Measurements from ENCODE around the gene IL10RA. TPM values are rescaled to one million over a fixed set of nuclear protein-coding genes. Genes with fewer than 3 reads are reported as not detected.

The IL10RA gene
- polyA plus RNA-seq, 3 donors, result 152 to 413 (median 226) TPM

DNA sequence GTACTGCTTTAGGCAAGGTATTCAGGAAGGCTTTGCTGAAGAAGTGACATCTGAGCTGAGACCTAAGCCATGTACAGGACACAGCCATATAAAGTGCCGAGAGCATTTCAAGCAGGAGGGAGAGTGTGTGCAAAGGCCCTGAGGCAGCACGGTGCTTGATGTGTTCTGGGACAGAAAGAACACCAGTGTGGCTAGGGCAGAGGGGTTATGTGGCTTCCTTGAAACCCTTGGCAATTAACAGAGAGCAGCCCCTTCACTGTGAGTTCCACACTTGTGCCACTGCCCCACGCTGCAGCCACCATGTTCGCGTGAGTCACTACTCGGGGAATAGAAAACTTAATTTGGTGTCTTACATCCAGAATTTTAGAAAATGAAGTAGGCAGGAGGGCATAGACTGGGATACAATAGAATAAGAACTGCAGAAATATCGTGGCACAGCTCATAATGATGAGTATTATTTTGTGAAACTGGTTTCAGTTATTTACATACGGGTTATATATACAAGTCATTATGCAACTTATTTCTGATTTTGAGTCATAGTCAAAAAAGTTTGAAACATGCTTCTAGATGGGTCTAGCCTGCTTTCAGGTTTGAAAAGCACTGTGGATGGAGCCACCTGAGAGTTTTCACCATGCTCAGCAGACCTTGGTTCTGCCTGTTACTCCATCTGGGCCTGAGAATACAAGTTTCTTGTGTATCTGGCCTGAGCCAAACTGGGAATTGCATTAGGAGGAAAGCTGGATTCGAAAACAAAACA is 11.8 kb downstream of the IL10RA start:
- Mint-ChIP-seq H3K27ac (peak overlapping the region; percentile 9 to 96 (median 88)), H3K36me3 (peaks cover 79 to 83% of the 10 kb centered on the region in 2 donors), H3K4me1 (peaks cover 86% of the 10 kb centered on the region), H3K4me3 (no peak overlapping the region), H3K9me3 (peaks cover 0 to 6% (median 0%) of the 10 kb centered on the region in 7 donors), H3K27me3 (ENCODE audit: low read depth in 3 of 3) (peaks cover 0 to 2% (median 0%) of the 10 kb centered on the region in 3 donors)
- H4K20me1 ChIP-seq (ENCODE audit: insufficient read depth, low read length), result peaks cover 95% of the 10 kb centered on the region
- peaks cover 85 to 100% of the 10 kb centered on the region in 2 donors for H3K4me1 ChIP-seq (ENCODE audit: control insufficient read depth in 1 of 2, insufficient read depth in 2 of 2, low read length in 2 of 2)
- TF ChIP-seq, protein P1, sequence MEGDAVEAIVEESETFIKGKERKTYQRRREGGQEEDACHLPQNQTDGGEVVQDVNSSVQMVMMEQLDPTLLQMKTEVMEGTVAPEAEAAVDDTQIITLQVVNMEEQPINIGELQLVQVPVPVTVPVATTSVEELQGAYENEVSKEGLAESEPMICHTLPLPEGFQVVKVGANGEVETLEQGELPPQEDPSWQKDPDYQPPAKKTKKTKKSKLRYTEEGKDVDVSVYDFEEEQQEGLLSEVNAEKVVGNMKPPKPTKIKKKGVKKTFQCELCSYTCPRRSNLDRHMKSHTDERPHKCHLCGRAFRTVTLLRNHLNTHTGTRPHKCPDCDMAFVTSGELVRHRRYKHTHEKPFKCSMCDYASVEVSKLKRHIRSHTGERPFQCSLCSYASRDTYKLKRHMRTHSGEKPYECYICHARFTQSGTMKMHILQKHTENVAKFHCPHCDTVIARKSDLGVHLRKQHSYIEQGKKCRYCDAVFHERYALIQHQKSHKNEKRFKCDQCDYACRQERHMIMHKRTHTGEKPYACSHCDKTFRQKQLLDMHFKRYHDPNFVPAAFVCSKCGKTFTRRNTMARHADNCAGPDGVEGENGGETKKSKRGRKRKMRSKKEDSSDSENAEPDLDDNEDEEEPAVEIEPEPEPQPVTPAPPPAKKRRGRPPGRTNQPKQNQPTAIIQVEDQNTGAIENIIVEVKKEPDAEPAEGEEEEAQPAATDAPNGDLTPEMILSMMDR (IDR thresholded peaks at IDR 0.05), result no peak
- 98% methylated on average over 5 of the region's 9 CpGs for WGBS (ENCODE audit: insufficient coverage)
- no peaks in the 10 kb centered on the region for H3K9me3 ChIP-seq (replicated peaks in 1 of 2; ENCODE audit: control insufficient read depth in 1 of 2, insufficient read depth in 1 of 2, low read length in 2 of 2)
- peak overlapping the region; percentile 76 to 95 for H3K27ac ChIP-seq (ENCODE audit: low read depth in 1 of 2, low read length in 2 of 2)
- no peak overlapping the region for H2AFZ ChIP-seq (ENCODE audit: insufficient read depth, low read depth, low read length, poor library complexity, severe bottlenecking)
- H3K4me2 ChIP-seq (replicated peaks; ENCODE audit: extremely low read depth, low read length, poor library complexity, severe bottlenecking), result no peak overlapping the region
- peaks cover 82 to 86% of the 10 kb centered on the region in 2 donors for H3K36me3 ChIP-seq (replicated peaks in 1 of 2; ENCODE audit: control insufficient read depth in 1 of 2, insufficient read depth in 2 of 2, low read length in 2 of 2)
- peaks cover 76% of the 10 kb centered on the region for H3K79me2 ChIP-seq (ENCODE audit: insufficient read depth, low read length)
- no peak overlapping the region for H3K9ac ChIP-seq (ENCODE audit: insufficient read depth, low read length, poor library complexity, severe bottlenecking)
- H3K4me3 ChIP-seq (replicated peaks in 1 of 3; ENCODE audit: low read depth in 2 of 3, low read length in 3 of 3), result no peak overlapping the region
- no peak for DNase-seq
- intact Hi-C loops (cut with micrococcal nuclease), result loop anchor here in 1 of 2 donors (10.0 kb wide), 1 partner anchor 57 kb away; no protein-coding TSS in a partner anchor
- H3K27me3 ChIP-seq (ENCODE audit: control insufficient read depth in 2 of 2, insufficient read depth in 2 of 2, low read length in 2 of 2), result no peaks in the 10 kb centered on the region

DNA sequence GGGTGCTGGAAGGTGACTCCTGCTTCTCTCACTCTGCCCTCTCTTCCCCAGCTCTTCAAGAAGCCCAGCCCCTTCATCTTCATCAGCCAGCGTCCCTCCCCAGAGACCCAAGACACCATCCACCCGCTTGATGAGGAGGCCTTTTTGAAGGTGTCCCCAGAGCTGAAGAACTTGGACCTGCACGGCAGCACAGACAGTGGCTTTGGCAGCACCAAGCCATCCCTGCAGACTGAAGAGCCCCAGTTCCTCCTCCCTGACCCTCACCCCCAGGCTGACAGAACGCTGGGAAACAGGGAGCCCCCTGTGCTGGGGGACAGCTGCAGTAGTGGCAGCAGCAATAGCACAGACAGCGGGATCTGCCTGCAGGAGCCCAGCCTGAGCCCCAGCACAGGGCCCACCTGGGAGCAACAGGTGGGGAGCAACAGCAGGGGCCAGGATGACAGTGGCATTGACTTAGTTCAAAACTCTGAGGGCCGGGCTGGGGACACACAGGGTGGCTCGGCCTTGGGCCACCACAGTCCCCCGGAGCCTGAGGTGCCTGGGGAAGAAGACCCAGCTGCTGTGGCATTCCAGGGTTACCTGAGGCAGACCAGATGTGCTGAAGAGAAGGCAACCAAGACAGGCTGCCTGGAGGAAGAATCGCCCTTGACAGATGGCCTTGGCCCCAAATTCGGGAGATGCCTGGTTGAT is 12.6 kb downstream of the IL10RA start:
- Histone ChIP-seq H3K4me1 (ENCODE audit: control insufficient read depth in 1 of 2, insufficient read depth in 2 of 2, low read length in 2 of 2) (peaks cover 85 to 100% of the 10 kb centered on the region in 2 donors), H3K79me2 (ENCODE audit: insufficient read depth, low read length) (peaks cover 68% of the 10 kb centered on the region), H3K27ac (ENCODE audit: low read depth in 1 of 2, low read length in 2 of 2) (peak overlapping the region; percentile 76 to 95), H3K4me2 (replicated peaks; ENCODE audit: extremely low read depth, low read length, poor library complexity, severe bottlenecking) (peak overlapping the region; percentile 11), H3K4me3 (replicated peaks in 1 of 3; ENCODE audit: low read depth in 2 of 3, low read length in 3 of 3) (peak overlapping the region in 1 of 3 experiments; percentile 41), H2AFZ (ENCODE audit: insufficient read depth, low read depth, low read length, poor library complexity, severe bottlenecking) (no peak overlapping the region), H3K27me3 (ENCODE audit: control insufficient read depth in 2 of 2, insufficient read depth in 2 of 2, low read length in 2 of 2) (no peaks in the 10 kb centered on the region), H3K9me3 (replicated peaks in 1 of 2; ENCODE audit: control insufficient read depth in 1 of 2, insufficient read depth in 1 of 2, low read length in 2 of 2) (peaks cover 0 to 1% of the 10 kb centered on the region in 2 donors), H3K36me3 (replicated peaks in 1 of 2; ENCODE audit: control insufficient read depth in 1 of 2, insufficient read depth in 2 of 2, low read length in 2 of 2) (peaks cover 74 to 78% of the 10 kb centered on the region in 2 donors), H4K20me1 (ENCODE audit: insufficient read depth, low read length) (peaks cover 87% of the 10 kb centered on the region), H3K9ac (ENCODE audit: insufficient read depth, low read length, poor library complexity, severe bottlenecking) (no peak overlapping the region)
- TF ChIP-seq, protein P1 (IDR thresholded peaks at IDR 0.05), result no peak
- Mint-ChIP-seq H3K4me1 (peaks cover 86% of the 10 kb centered on the region), H3K27ac (peak overlapping the region; percentile 69 to 96 (median 88)), H3K27me3 (ENCODE audit: low read depth in 3 of 3) (peaks cover 0 to 2% (median 0%) of the 10 kb centered on the region in 3 donors), H3K9me3 (peaks cover under 1 to 8% (median 3%) of the 10 kb centered on the region in 7 donors), H3K36me3 (peaks cover 77 to 79% of the 10 kb centered on the region in 2 donors), H3K4me3 (peak overlapping the region; percentile 21 to 41)
- intact Hi-C loops (cut with micrococcal nuclease), result loop anchor here in 1 of 2 donors (10.0 kb wide), 1 partner anchor 56 kb away; no protein-coding TSS in a partner anchor
- WGBS (ENCODE audit: insufficient coverage), result 99% methylated on average over 9 of the region's 10 CpGs
- DNase-seq, result no peak
